NT2/D1 (cell line): Measurements from ENCODE around the gene ARL15.

ENCODE experiments used
- YY1 ChIP-seq: IDR thresholded peaks from 2 replicates; pipeline ENCODE4 v1.6.1; 2011; ENCODE audit not compliant: insufficient read length, insufficient read depth
- ZNF274 ChIP-seq: IDR thresholded peaks from 2 replicates; pipeline ENCODE4 v1.6.1; 2011; ENCODE audit warnings: mild to moderate bottlenecking, low read depth, low read length

DNA sequence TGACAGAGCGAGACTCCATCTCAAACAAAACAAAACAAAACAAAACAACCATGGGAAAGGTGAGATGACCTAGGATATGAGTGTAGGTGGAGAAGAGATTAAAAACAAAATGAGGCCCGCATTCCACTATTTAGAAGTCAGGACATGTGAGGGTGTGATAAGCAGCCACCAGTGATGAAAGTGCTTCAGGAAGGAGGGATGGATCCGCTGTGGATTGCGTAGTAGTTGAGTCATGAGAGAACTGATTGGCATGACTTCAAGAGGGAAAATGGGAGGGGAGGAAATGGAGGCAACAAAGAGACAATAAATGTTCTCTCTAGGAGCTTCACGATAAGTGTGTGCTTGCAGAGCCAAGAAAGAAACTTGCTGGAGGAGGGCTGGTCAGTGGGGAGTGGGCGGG is 367.6 kb downstream of the ARL15 start:
- TF ChIP-seq YY1 (no peak), ZNF274 (no peak)
